Stomach (tissue), 4 donors: ENCODE results near the gene STK39.

Experiments used
- CTCF ChIP-seq, 7 experiments: fragments of 450-650 bp in 4 of 7; fragments of 200-600 bp in 3 of 7; sonication (generic) in 3 of 7; IDR thresholded peaks; one replicate each; pipeline ENCODE4 v1.5.1; 2016 to 2019; ENCODE audit warnings: antibody characterized with exemption in 7 of 7, control low read depth in 2 of 7, mild to moderate bottlenecking in 1 of 7
- POLR2A ChIP-seq, 4 donors: fragments of 450-650 bp; IDR thresholded peaks; one replicate each; pipeline ENCODE4 v1.6.1; 2016; ENCODE audit warnings: antibody characterized with exemption in 4 of 4, control low read depth in 2 of 4, mild to moderate bottlenecking in 1 of 4, moderate library complexity in 1 of 4

GRCh38 chr2:167939514-167940345, 307.7 kb downstream of the STK39 start:
- no peak for TF ChIP-seq CTCF (IDR thresholded peaks at IDR 0.05)
- TF ChIP-seq POLR2A (IDR thresholded peaks at IDR 0.05): no peak
